ENCODE data around the gene NANOS3.

GRCh38 chr19:13831537-13832467 lies 45.1 kb upstream of the NANOS3 start:
- no peak for TF ChIP-seq POLR2AphosphoS5 (IDR thresholded peaks at IDR 0.05)
- TF ChIP-seq CTCF (IDR thresholded peaks at IDR 0.05), result no peak

Measured in prostate gland (tissue), 2 donors.